ENCODE results near the gene LAP3. TPM values are rescaled to one million over a fixed set of nuclear protein-coding genes. Genes with fewer than 3 reads are reported as not detected.

Gene LAP3
- total and polyA plus RNA-seq, 8 donors = 64.1 to 128 (median 71.7) TPM

DNA sequence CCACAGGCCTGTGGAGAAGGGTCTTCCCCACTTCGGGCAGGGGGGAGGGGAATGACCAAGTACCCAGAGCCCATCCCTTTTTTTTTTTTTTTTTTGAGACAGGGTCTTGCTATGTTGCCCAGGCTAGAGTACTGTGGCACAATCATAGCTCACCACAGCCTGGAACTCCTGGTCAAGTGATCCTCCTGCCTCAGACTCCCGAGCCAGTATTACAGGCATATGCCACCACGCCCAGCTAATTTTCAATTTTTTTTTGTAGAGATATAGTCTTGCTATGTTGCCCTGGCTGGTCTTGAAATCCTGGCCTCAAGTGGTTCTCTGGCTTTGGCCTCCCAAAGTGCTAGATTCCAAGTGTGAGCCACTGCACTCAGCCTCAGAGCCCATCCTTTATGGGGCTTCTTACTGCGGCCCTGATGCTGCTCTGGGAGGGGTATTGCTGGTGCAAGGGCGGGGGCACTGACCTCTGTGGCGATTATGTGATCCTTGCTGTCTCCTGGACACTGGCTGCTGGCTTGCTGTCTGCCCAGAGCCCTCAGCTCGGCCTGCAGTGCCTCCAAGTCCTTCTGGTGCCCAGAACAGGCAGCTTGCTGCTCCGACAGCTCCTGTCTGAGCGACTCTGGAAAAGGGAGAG lies 70.3 kb downstream of the LAP3 start:
- no peaks in the 10 kb centered on the region for H3K9me3 ChIP-seq
- no peak overlapping the region for H3K4me3 ChIP-seq
- TF ChIP-seq, protein P1, sequence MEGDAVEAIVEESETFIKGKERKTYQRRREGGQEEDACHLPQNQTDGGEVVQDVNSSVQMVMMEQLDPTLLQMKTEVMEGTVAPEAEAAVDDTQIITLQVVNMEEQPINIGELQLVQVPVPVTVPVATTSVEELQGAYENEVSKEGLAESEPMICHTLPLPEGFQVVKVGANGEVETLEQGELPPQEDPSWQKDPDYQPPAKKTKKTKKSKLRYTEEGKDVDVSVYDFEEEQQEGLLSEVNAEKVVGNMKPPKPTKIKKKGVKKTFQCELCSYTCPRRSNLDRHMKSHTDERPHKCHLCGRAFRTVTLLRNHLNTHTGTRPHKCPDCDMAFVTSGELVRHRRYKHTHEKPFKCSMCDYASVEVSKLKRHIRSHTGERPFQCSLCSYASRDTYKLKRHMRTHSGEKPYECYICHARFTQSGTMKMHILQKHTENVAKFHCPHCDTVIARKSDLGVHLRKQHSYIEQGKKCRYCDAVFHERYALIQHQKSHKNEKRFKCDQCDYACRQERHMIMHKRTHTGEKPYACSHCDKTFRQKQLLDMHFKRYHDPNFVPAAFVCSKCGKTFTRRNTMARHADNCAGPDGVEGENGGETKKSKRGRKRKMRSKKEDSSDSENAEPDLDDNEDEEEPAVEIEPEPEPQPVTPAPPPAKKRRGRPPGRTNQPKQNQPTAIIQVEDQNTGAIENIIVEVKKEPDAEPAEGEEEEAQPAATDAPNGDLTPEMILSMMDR (IDR thresholded peaks at IDR 0.05) = no peak
- no peak overlapping the region for H3K27ac ChIP-seq
- DNase-seq (no peak), ATAC-seq (no peak)
- no peaks in the 10 kb centered on the region for H3K27me3 ChIP-seq
- intact Hi-C loops (cut with DNase I) = no loop called here
- H3K4me1 ChIP-seq = no peaks in the 10 kb centered on the region
- no peaks in the 10 kb centered on the region for H3K36me3 ChIP-seq

DNA sequence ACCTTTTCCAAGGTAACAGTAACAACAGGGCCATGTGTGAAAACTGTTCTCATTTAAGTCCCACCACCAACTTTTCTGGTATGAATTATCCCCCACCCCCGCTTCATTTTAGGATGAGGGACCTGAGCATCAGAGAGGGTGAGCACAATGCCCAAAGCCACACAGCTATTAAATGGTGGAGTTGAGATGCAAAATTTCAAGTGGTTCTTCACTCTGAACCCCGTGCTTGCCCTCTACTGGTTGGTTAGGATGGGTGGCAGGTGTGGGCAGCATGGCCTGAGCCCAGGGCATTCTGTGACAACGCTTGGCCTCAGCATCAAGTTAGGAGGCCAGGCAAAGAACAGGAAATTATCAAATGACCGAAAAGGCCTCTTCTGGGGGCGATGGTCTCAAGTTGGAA lies 70.9 kb downstream of the LAP3 start:
- DNase-seq = no peak
- H3K9me3 ChIP-seq = no peaks in the 10 kb centered on the region
- TF ChIP-seq, protein P1 (IDR thresholded peaks at IDR 0.05) = no peak
- H3K27ac ChIP-seq = no peak overlapping the region
- H3K4me1 ChIP-seq = no peaks in the 10 kb centered on the region
- intact Hi-C loops (cut with DNase I) = no loop called here
- no peaks in the 10 kb centered on the region for H3K27me3 ChIP-seq
- H3K36me3 ChIP-seq = no peaks in the 10 kb centered on the region
- H3K4me3 ChIP-seq = no peak overlapping the region
- no peak for ATAC-seq

DNA sequence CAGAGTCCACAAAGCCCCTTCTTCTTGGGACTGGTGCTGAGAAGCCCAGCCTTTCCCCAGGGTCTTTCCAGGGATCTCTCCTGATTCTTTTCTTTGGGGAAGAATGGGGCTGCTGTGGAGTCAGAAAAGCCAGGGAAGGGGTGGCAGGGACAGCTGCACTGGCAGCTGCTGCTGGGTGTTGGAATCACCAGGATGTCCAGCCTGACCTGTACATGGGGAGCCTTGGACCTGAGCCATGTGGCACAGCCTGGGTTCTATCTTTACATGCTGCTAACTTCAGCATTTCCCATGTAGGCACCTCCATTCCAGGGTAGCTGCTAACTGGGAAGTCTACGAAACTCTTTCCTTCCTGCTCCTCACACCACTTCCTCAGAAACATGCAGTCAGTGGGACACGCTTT lies 73.4 kb downstream of the LAP3 start:
- Histone ChIP-seq H3K9me3 (no peaks in the 10 kb centered on the region), H3K27me3 (no peaks in the 10 kb centered on the region), H3K36me3 (no peaks in the 10 kb centered on the region), H3K4me3 (no peak overlapping the region), H3K4me1 (no peaks in the 10 kb centered on the region), H3K27ac (no peak overlapping the region)
- intact Hi-C loops (cut with DNase I) = no loop called here
- DNase-seq = no peak
- TF ChIP-seq, protein P1 (IDR thresholded peaks at IDR 0.05) = no peak
- ATAC-seq = no peak

DNA sequence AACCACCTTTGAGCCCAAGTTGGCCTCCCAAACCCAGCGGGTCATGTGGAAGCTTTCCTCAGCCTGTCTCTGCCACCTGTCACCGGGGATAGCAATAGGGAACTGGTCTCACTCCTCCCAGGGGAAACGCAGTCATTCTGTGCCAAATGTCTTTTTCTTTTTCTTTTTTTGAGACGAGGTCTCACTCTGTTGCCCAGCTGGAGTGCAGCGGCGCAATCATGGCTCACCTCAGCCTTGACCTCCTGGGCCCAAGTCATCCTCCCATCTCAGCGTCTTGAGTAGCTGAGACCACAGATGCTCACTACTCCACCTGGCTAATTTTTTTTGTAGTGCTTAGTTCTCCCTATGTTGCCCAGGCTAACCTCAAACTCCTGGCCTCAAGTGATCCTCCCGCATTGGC lies 77.7 kb downstream of the LAP3 start:
- Histone ChIP-seq H3K36me3 (no peaks in the 10 kb centered on the region), H3K4me1 (no peaks in the 10 kb centered on the region), H3K27me3 (no peaks in the 10 kb centered on the region), H3K9me3 (no peaks in the 10 kb centered on the region), H3K4me3 (no peak overlapping the region), H3K27ac (no peak overlapping the region)
- TF ChIP-seq, protein P1 (IDR thresholded peaks at IDR 0.05) = no peak
- no peak for ATAC-seq
- intact Hi-C loops (cut with DNase I) = no loop called here
- DNase-seq = no peak

GRCh38 chr4:17657090-17657489 lies 80.1 kb downstream of the LAP3 start:
- H3K27me3 ChIP-seq = no peaks in the 10 kb centered on the region
- H3K27ac ChIP-seq = no peak overlapping the region
- no peak overlapping the region for H3K4me3 ChIP-seq
- TF ChIP-seq, protein P1 (IDR thresholded peaks at IDR 0.05) = no peak
- H3K4me1 ChIP-seq = no peaks in the 10 kb centered on the region
- DNase-seq = no peak
- H3K36me3 ChIP-seq = no peaks in the 10 kb centered on the region
- ATAC-seq = no peak
- intact Hi-C loops (cut with DNase I) = no loop called here
- no peaks in the 10 kb centered on the region for H3K9me3 ChIP-seq

Other genes with a start within 250 kb of the LAP3 start
- gene QDPR, start 65.1 kb upstream of the LAP3 start, total RNA-seq = 10 to 100 TPM; 40.0 to 43.0 TPM
- gene QDPR, start 65.1 kb upstream of the LAP3 start, polyA plus RNA-seq (ENCODE audit: insufficient read length in 6 of 6) = 10 to 100 TPM; 36.6 to 51.2 (median 46.8) TPM
- gene CLRN2, start 62.0 kb upstream of the LAP3 start, total RNA-seq = not detected
- under 1 TPM in 1 of 6 donors, not detected in 5; 0.20 TPM for gene CLRN2, start 62.0 kb upstream of the LAP3 start, polyA plus RNA-seq (ENCODE audit: insufficient read length in 6 of 6)
- 10 to 100 TPM; 41.1 to 45.3 TPM for gene MED28, start 37.4 kb downstream of the LAP3 start, total RNA-seq
- 10 to 100 TPM; 68.2 to 73.6 (median 69.5) TPM for gene MED28, start 37.4 kb downstream of the LAP3 start, polyA plus RNA-seq (ENCODE audit: insufficient read length in 6 of 6)
- under 1 TPM; 0.06 to 0.18 TPM for gene FAM184B, start 204.4 kb downstream of the LAP3 start, total RNA-seq
- under 1 TPM; 0.17 to 0.27 (median 0.18) TPM for gene FAM184B, start 204.4 kb downstream of the LAP3 start, polyA plus RNA-seq (ENCODE audit: insufficient read length in 6 of 6)
- gene DCAF16, start 233.6 kb downstream of the LAP3 start, total RNA-seq = 10 to 100 TPM; 23.1 to 24.1 TPM
- 10 to 100 TPM; 60.7 to 74.1 (median 64.4) TPM for gene DCAF16, start 233.6 kb downstream of the LAP3 start, polyA plus RNA-seq (ENCODE audit: insufficient read length in 6 of 6)
- 1 to 10 TPM; 3.0 to 6.6 TPM for gene NCAPG, start 233.8 kb downstream of the LAP3 start, total RNA-seq
- gene NCAPG, start 233.8 kb downstream of the LAP3 start, polyA plus RNA-seq (ENCODE audit: insufficient read length in 6 of 6) = 10 to 100 TPM; 19.5 to 47.7 (median 31.1) TPM